ENCODE measurements around the gene SEMA4C. TPM values are rescaled to one million over a fixed set of nuclear protein-coding genes. Genes with fewer than 3 reads are reported as not detected.

SEMA4C gene
- polyA plus RNA-seq, 2 donors: 13.1 to 14.2 TPM

Other genes with a start within 250 kb of the SEMA4C start
- gene KANSL3, start 231.8 kb downstream of the SEMA4C start, polyA plus RNA-seq: 10 to 100 TPM; 11.9 to 17.2 TPM
- gene FER1L5, start 227.3 kb downstream of the SEMA4C start, polyA plus RNA-seq: under 1 TPM; 0.02 to 0.20 TPM
- gene LMAN2L, start 130.0 kb downstream of the SEMA4C start, polyA plus RNA-seq: 1 to 10 TPM; 5.3 to 6.2 TPM
- gene CNNM4, start 109.2 kb downstream of the SEMA4C start, polyA plus RNA-seq: 1 to 10 TPM; 3.2 to 5.0 TPM
- gene CNNM3, start 53.8 kb downstream of the SEMA4C start, polyA plus RNA-seq: 1 to 10 TPM; 3.8 to 3.9 TPM
- gene ANKRD23, start 26.1 kb downstream of the SEMA4C start, polyA plus RNA-seq: 1 to 10 TPM; 1.2 to 5.0 TPM
- gene ANKRD39, start 12.1 kb downstream of the SEMA4C start, polyA plus RNA-seq: 10 to 100 TPM; 11.9 to 12.2 TPM
- under 1 TPM; 0.55 to 0.92 TPM for gene FAM178B, start 116.5 kb upstream of the SEMA4C start, polyA plus RNA-seq
- 1 to 10 TPM; 3.8 to 7.8 TPM for gene FAHD2B, start 224.8 kb upstream of the SEMA4C start, polyA plus RNA-seq
- 1 to 10 TPM; 1.3 to 4.2 TPM for gene ANKRD36, start 243.1 kb upstream of the SEMA4C start, polyA plus RNA-seq

All from esophagus (tissue), 2 donors.